Measurements from ENCODE around the gene SMIM28.

- TF ChIP-seq POLR2AphosphoS5 (IDR thresholded peaks at IDR 0.05), result no peak
- peak in 5 of 7 experiments; percentile 32 to 60 (median 53) for TF ChIP-seq CTCF (IDR thresholded peaks at IDR 0.05)
- no peak for TF ChIP-seq EP300 (IDR thresholded peaks at IDR 0.05)
These were observed 51.4 kb downstream of the SMIM28 start for GRCh38 chr6:138428944-138429598.

Measured in stomach (tissue), 4 donors.